ENCODE data around the gene MAGT1. TPM values are rescaled to one million over a fixed set of nuclear protein-coding genes. Genes with fewer than 3 reads are reported as not detected.

The MAGT1 gene
- polyA plus RNA-seq, 1 of the 3 experiments (the other 2 are of a cell fraction), result 24.1 TPM

GRCh38 chrX:77785486-77786364 is 109.5 kb downstream of the MAGT1 start, which contains the start of gene ATRX:
TSS of gene ATRX (minus strand) at chrX:77786216. CDS start at chrX:77786001, 215 bp downstream.
- Histone ChIP-seq H3K4me1 (ENCODE audit: control insufficient read depth in 1 of 2, insufficient read depth in 2 of 2, low read depth in 1 of 2, low read length in 1 of 2) (no peaks in the 10 kb centered on the region; a peak in 2 of 4 replicates), H3K4me2 (peak within 1 kb of the TSS; percentile 84), H3K36me3 (replicated peaks in 1 of 2; ENCODE audit: control insufficient read depth in 1 of 2, insufficient read depth in 2 of 2, low read length in 1 of 2) (peaks cover 0 to 6% of the 10 kb centered on the region in 2 experiments), H3F3A (replicated peaks; ENCODE audit: insufficient read depth) (peaks cover 5% of the 10 kb centered on the region), H2AFZ (ENCODE audit: low read depth) (peak within 1 kb of the TSS; percentile 96), H3K4me3 (ENCODE audit: low read depth in 2 of 2, low read length in 1 of 2) (peak within 1 kb of the TSS; percentile 79 to 91), H3K9me2 (no peaks in the 10 kb centered on the region), H3K27ac (ENCODE audit: low read depth in 2 of 2, low read length in 1 of 2) (peak within 1 kb of the TSS; percentile 87 to 96), H3K9me3 (no peaks in the 10 kb centered on the region), H4K20me1 (ENCODE audit: insufficient read depth) (peaks cover 45% of the 10 kb centered on the region), H3K27me3 (ENCODE audit: insufficient read depth) (no peaks in the 10 kb centered on the region), H3K79me2 (ENCODE audit: insufficient read depth) (peaks cover 56% of the 10 kb centered on the region), H3K9ac (peak within 1 kb of the TSS; percentile 99)
- WGBS (ENCODE audit: low lambda C conversion rate), result 3% methylated on average over 47 of the region's 61 CpGs
- peak; percentile 88 for DNase-seq
- ChIA-PET POLR2A (no interaction called here), CTCF (no interaction called here)
- TF ChIP-seq JUND (IDR thresholded peaks at IDR 0.05), result no peak
- TF ChIP-seq EP300 (IDR thresholded peaks at IDR 0.05; ENCODE audit: borderline replicate concordance in 1 of 2, low read depth in 1 of 2, low read length in 1 of 2), result peak in 1 of 2 experiments; percentile 72; a peak in 1 of 4 replicates
- TF ChIP-seq, protein P1, sequence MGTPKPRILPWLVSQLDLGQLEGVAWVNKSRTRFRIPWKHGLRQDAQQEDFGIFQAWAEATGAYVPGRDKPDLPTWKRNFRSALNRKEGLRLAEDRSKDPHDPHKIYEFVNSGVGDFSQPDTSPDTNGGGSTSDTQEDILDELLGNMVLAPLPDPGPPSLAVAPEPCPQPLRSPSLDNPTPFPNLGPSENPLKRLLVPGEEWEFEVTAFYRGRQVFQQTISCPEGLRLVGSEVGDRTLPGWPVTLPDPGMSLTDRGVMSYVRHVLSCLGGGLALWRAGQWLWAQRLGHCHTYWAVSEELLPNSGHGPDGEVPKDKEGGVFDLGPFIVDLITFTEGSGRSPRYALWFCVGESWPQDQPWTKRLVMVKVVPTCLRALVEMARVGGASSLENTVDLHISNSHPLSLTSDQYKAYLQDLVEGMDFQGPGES (IDR thresholded peaks at IDR 0.05; ENCODE audit: low read depth, low read length), result no peak
- TF ChIP-seq MEF2A (IDR thresholded peaks at IDR 0.05; ENCODE audit: borderline replicate concordance, low read depth), result no peak
- TF ChIP-seq PBX3 (IDR thresholded peaks at IDR 0.05), result no peak
- no peak for TF ChIP-seq REST (IDR thresholded peaks at IDR 0.05; ENCODE audit: low read depth, low read length)
- TF ChIP-seq POLR2AphosphoS5 (IDR thresholded peaks at IDR 0.05; ENCODE audit: low read depth, low read length), result peak; percentile 97
- no peak for TF ChIP-seq ELF1 (IDR thresholded peaks at IDR 0.05)
- no peak for TF ChIP-seq NFIC (IDR thresholded peaks at IDR 0.05; ENCODE audit: borderline replicate concordance)
- no peak for TF ChIP-seq CTCF (IDR thresholded peaks at IDR 0.05)
- TF ChIP-seq SMC3 (IDR thresholded peaks at IDR 0.05; ENCODE audit: low read depth, low read length), result no peak
- no peak for TF ChIP-seq TEAD4 (IDR thresholded peaks at IDR 0.05; ENCODE audit: borderline replicate concordance, insufficient read depth)
- no peak; the same call in 1 of the 2 replicates for TF ChIP-seq MXI1 (IDR thresholded peaks at IDR 0.05; ENCODE audit: low read depth, low read length)
- TF ChIP-seq CHD2 (IDR thresholded peaks at IDR 0.05; ENCODE audit: low read length, partially characterized antibody), result no peak
- no peak for TF ChIP-seq NRF1 (IDR thresholded peaks at IDR 0.05; ENCODE audit: low read depth, low read length)
- no peak for TF ChIP-seq RAD21 (IDR thresholded peaks at IDR 0.05; ENCODE audit: low read length)
- TF ChIP-seq EZH2phosphoT487 (IDR thresholded peaks at IDR 0.05; ENCODE audit: borderline replicate concordance, low read depth), result no peak
- TF ChIP-seq USF1 (IDR thresholded peaks at IDR 0.05; ENCODE audit: borderline replicate concordance, low read depth), result no peak
- no peak for TF ChIP-seq FOXJ3 (CRISPR knock-in tag; IDR thresholded peaks at IDR 0.05)
- TF ChIP-seq TCF12 (IDR thresholded peaks at IDR 0.05), result no peak
- peak; percentile 99 for TF ChIP-seq RFX5 (IDR thresholded peaks at IDR 0.05; ENCODE audit: low read length)
- no peak for TF ChIP-seq RXRA (IDR thresholded peaks at IDR 0.05; ENCODE audit: borderline replicate concordance, low read depth)
- peak; percentile 97 for TF ChIP-seq YY1 (IDR thresholded peaks at IDR 0.05; ENCODE audit: low read depth)
- TF ChIP-seq, protein P2, sequence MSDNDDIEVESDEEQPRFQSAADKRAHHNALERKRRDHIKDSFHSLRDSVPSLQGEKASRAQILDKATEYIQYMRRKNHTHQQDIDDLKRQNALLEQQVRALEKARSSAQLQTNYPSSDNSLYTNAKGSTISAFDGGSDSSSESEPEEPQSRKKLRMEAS (IDR thresholded peaks at IDR 0.05; ENCODE audit: low read depth), result peak; percentile 55
- TF ChIP-seq RCOR1 (IDR thresholded peaks at IDR 0.05; ENCODE audit: low read length), result no peak; the same call in 1 of the 2 replicates
- no peak for TF ChIP-seq FOXM1 (IDR thresholded peaks at IDR 0.05; ENCODE audit: low read depth)
